ENCODE data around the gene TANK. TPM values are rescaled to one million over a fixed set of nuclear protein-coding genes. Genes with fewer than 3 reads are reported as not detected.

The TANK gene
- total RNA-seq, 4 donors from 2014 or later, result 57.0 to 76.1 (median 69.7) TPM

GRCh38 chr2:161165266-161165665, 5.0 kb downstream of the TANK start:
- Histone ChIP-seq H3K27me3 (no peaks in the 10 kb centered on the region), H3K27ac (replicated peaks in 1 of 4) (peak overlapping the region in 1 of 4 donors; percentile 21), H3K4me3 (no peak overlapping the region), H3K36me3 (peaks cover 0 to 17% (median 7%) of the 10 kb centered on the region in 4 donors), H3K9me3 (no peaks in the 10 kb centered on the region), H3K4me1 (peaks cover 31 to 64% (median 59%) of the 10 kb centered on the region in 4 donors)
- intact Hi-C loops (cut with DNase I), result no loop called here
- no peak for TF ChIP-seq POLR2A (IDR thresholded peaks at IDR 0.05; ENCODE audit: low read depth)
- TF ChIP-seq POLR2AphosphoS5 (IDR thresholded peaks at IDR 0.05), result no peak
- TF ChIP-seq, protein P1, sequence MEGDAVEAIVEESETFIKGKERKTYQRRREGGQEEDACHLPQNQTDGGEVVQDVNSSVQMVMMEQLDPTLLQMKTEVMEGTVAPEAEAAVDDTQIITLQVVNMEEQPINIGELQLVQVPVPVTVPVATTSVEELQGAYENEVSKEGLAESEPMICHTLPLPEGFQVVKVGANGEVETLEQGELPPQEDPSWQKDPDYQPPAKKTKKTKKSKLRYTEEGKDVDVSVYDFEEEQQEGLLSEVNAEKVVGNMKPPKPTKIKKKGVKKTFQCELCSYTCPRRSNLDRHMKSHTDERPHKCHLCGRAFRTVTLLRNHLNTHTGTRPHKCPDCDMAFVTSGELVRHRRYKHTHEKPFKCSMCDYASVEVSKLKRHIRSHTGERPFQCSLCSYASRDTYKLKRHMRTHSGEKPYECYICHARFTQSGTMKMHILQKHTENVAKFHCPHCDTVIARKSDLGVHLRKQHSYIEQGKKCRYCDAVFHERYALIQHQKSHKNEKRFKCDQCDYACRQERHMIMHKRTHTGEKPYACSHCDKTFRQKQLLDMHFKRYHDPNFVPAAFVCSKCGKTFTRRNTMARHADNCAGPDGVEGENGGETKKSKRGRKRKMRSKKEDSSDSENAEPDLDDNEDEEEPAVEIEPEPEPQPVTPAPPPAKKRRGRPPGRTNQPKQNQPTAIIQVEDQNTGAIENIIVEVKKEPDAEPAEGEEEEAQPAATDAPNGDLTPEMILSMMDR (IDR thresholded peaks at IDR 0.05), result no peak
- DNase-seq (ENCODE audit: extremely low spot score), result no peak

- TF ChIP-seq EP300 (IDR thresholded peaks at IDR 0.05), result no peak
- TF ChIP-seq, protein P1 (IDR thresholded peaks at IDR 0.05), result no peak
- TF ChIP-seq POLR2AphosphoS5 (IDR thresholded peaks at IDR 0.05), result no peak
- TF ChIP-seq POLR2A (IDR thresholded peaks at IDR 0.05; ENCODE audit: low read depth), result no peak
- peaks cover 0 to 17% (median 7%) of the 10 kb centered on the region in 4 donors for H3K36me3 ChIP-seq
- intact Hi-C loops (cut with DNase I), result no loop called here
- H3K27me3 ChIP-seq, result no peaks in the 10 kb centered on the region
- no peak overlapping the region for H3K4me3 ChIP-seq
- H3K9me3 ChIP-seq, result no peaks in the 10 kb centered on the region
- H3K4me1 ChIP-seq, result peaks cover 36 to 69% (median 65%) of the 10 kb centered on the region in 4 donors
- peak overlapping the region in 1 of 4 donors; percentile 21 for H3K27ac ChIP-seq (replicated peaks in 1 of 4)
- 82% methylated on average over 1 of the region's 1 CpG for WGBS
- DNase-seq (ENCODE audit: extremely low spot score), result no peak
Measured at GRCh38 chr2:161165811-161166210, 5.6 kb downstream of the TANK start.

DNA sequence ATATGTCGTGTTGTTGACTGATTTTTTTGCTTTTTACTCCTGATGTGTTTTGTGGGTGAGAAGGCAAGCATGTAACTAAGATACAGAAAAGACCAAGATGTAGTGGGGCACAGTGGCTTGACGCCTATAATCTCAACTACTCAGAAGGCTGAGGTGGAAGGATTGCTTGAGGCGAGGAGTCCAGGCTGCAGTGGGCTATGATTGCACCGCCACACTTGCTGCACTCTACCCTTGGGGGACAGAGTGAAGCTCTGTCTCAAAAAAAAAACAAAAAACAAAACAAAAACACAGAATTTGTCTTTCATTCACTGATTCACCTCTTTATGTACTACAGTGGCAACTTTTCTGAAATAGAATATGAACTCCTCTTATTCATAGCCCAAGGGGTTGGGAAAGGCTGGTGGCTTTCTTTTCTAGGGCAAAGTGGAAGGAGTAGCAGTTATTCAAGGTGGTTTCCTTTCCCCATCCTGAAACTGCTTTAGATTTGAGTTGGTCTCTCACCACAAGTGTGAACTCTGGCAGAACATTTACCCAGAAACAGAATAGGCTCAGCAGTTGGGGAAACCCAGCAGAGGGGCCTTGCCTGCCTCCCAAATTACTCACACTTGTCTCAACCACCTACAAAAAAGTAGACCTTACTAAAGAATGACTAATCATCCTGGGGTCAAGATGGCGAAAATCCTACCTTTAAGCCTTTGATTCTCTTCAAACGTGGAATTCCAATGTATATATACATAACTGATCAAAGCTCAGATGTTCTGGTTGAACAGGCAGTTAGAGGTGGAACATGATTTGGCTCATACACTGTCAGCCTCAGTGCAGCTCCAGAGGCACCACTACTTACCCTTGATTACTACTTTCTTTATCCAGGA, 6.5 kb downstream of the TANK start:
- Histone ChIP-seq H3K27me3 (no peaks in the 10 kb centered on the region), H3K4me3 (no peak overlapping the region), H3K36me3 (peaks cover 0 to 17% (median 7%) of the 10 kb centered on the region in 4 donors), H3K9me3 (no peaks in the 10 kb centered on the region), H3K27ac (replicated peaks in 1 of 4) (no peak overlapping the region), H3K4me1 (peaks cover 37 to 68% (median 64%) of the 10 kb centered on the region in 4 donors)
- TF ChIP-seq, protein P1 (IDR thresholded peaks at IDR 0.05), result no peak
- TF ChIP-seq POLR2AphosphoS5 (IDR thresholded peaks at IDR 0.05) (no peak), EP300 (IDR thresholded peaks at IDR 0.05) (no peak), POLR2A (IDR thresholded peaks at IDR 0.05; ENCODE audit: low read depth) (no peak)
- no peak for DNase-seq (ENCODE audit: extremely low spot score)
- WGBS, result 86% methylated on average over 6 of the region's 6 CpGs
- intact Hi-C loops (cut with DNase I), result no loop called here

DNA sequence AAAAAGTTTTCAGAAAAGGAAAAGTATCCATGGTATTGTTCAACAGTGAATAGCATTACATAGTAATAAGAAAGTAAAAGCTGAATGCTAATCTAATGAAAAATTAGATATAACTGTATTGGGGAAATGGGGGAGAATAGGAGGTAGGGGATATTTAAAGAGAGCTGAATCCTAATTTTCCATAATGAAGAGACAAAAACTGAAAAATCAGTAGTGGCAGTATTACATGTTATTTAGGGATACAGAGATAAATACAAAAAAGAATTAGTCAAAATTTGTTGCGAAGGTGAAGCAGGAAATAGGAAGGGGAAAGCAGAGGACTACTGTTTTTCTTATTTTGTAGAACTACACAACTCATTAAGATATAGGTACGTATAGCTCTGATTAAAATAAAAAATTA, 9.1 kb downstream of the TANK start:
- Histone ChIP-seq H3K27ac (replicated peaks in 1 of 4) (no peak overlapping the region), H3K4me3 (no peak overlapping the region), H3K9me3 (no peaks in the 10 kb centered on the region), H3K27me3 (no peaks in the 10 kb centered on the region), H3K36me3 (peaks cover 0 to 4% (median 0%) of the 10 kb centered on the region in 4 donors), H3K4me1 (peaks cover 23 to 52% (median 40%) of the 10 kb centered on the region in 4 donors)
- 93% methylated on average over 2 of the region's 2 CpGs for WGBS
- intact Hi-C loops (cut with DNase I), result no loop called here
- no peak for DNase-seq (ENCODE audit: extremely low spot score)
- TF ChIP-seq POLR2AphosphoS5 (IDR thresholded peaks at IDR 0.05) (no peak), POLR2A (IDR thresholded peaks at IDR 0.05; ENCODE audit: low read depth) (no peak), EP300 (IDR thresholded peaks at IDR 0.05) (no peak)
- TF ChIP-seq, protein P1 (IDR thresholded peaks at IDR 0.05), result no peak

All from esophagus muscularis mucosa (tissue), 4 donors.